Measurements from ENCODE around the gene SIT1.
"Not testable (repeated sequence)": the region's sequence is repeated elsewhere in the genome, so short reads cannot be mapped to it uniquely, and the experiment has no call there.

The SIT1 gene

GRCh38 chr9:35659340-35659739, 8.6 kb upstream of the SIT1 start:
- DNase-seq = no peak

- no peak for DNase-seq
These were observed 8.2 kb upstream of the SIT1 start for GRCh38 chr9:35658968-35659220.

- peak; percentile 67 for DNase-seq
These were observed 7.6 kb upstream of the SIT1 start, which contains the start of gene CCDC107 for GRCh38 chr9:35658137-35658967. TSS of gene CCDC107 (plus strand) at chr9:35658292. CDS start at chr9:35658380, 88 bp downstream.

GRCh38 chr9:35657546-35658136, 6.9 kb upstream of the SIT1 start, which contains the start of gene RMRP:
TSS of gene RMRP (minus strand) at chr9:35658019.
- DNase-seq = peak; percentile 91

GRCh38 chr9:35656831-35657545, 6.3 kb upstream of the SIT1 start:
- no peak for DNase-seq

- DNase-seq = no peak
These were observed 5.6 kb upstream of the SIT1 start for GRCh38 chr9:35656348-35656747.

- no peak for DNase-seq
These were observed 2.9 kb upstream of the SIT1 start for GRCh38 chr9:35653611-35654010.

- no peak for DNase-seq
These were observed 2.1 kb upstream of the SIT1 start for GRCh38 chr9:35652829-35653209.

- DNase-seq = no peak
These were observed 1.5 kb upstream of the SIT1 start for GRCh38 chr9:35651956-35652828.

- DNase-seq = no peak
These were observed 1.0 kb downstream of the SIT1 start for GRCh38 chr9:35649431-35650340.

- peak; percentile 86 for DNase-seq
These were observed 4.0 kb downstream of the SIT1 start for GRCh38 chr9:35646533-35647265.

GRCh38 chr9:35646153-35646532, 4.6 kb downstream of the SIT1 start:
- DNase-seq = no peak

GRCh38 chr9:35645736-35646135, 5.0 kb downstream of the SIT1 start:
- not testable (repeated sequence) for DNase-seq

- no peak for DNase-seq
These were observed 7.7 kb downstream of the SIT1 start for GRCh38 chr9:35643046-35643445.

GRCh38 chr9:35641478-35641877, 9.3 kb downstream of the SIT1 start:
- not testable (repeated sequence) for DNase-seq

GRCh38 chr9:35640431-35640830, 10.3 kb downstream of the SIT1 start:
- DNase-seq = not testable (repeated sequence)

- DNase-seq = no peak
These were observed 11.1 kb downstream of the SIT1 start for GRCh38 chr9:35639631-35640030.

- not testable (repeated sequence) for DNase-seq
These were observed 11.5 kb downstream of the SIT1 start for GRCh38 chr9:35639225-35639624.

- not testable (repeated sequence) for DNase-seq
These were observed 12.0 kb downstream of the SIT1 start for GRCh38 chr9:35638751-35639150.

- DNase-seq = not testable (repeated sequence)
These were observed 13.2 kb downstream of the SIT1 start for GRCh38 chr9:35637427-35637955.

- DNase-seq = not testable (repeated sequence)
These were observed 13.9 kb downstream of the SIT1 start for GRCh38 chr9:35636877-35637246.
